Activated B cell treated with CpG ODN at 0.5 μM for 24 hours (primary cell): ENCODE measurements around the gene DCST2. TPM values are rescaled to one million over a fixed set of nuclear protein-coding genes. Genes with fewer than 3 reads are reported as not detected.
"Not testable (repeated sequence)": the region's sequence is repeated elsewhere in the genome, so short reads cannot be mapped to it uniquely, and the experiment has no call there.

Experiments used
- ATAC-seq: fragments of 200-7000 bp; cut with Tn5 transposase; one replicate; pipeline ENCODE4 v1.10.0; 2021; ENCODE audit warnings: low read depth, mild to moderate bottlenecking, moderate library complexity
- CTCF ChIA-PET: fragments of 350-600 bp; sonication (Branson Sonifier 250); formaldehyde crosslinking; loops from one replicate; lab custom pipeline; 2021; ENCODE audit warnings: antibody characterized with exemption; lab: Charles Lee
- POLR2A ChIA-PET: fragments of 350-600 bp; sonication (Branson Sonifier 250); formaldehyde crosslinking; loops from one replicate; lab custom pipeline; 2021; ENCODE audit warnings: antibody characterized with exemption; lab: Charles Lee
- DNase-seq: peaks from one replicate; pipeline ENCODE4 v3.0.0; 2022
- H3K27ac Mint-ChIP-seq: one replicate; pipeline ENCODE4 v1.8.0; 2020; ENCODE audit warnings: mixed read lengths
- H3K27me3 Mint-ChIP-seq: one replicate; pipeline ENCODE4 v1.8.0; 2021; ENCODE audit warnings: mixed read lengths
- H3K36me3 Mint-ChIP-seq: one replicate; pipeline ENCODE4 v1.8.0; 2021; ENCODE audit warnings: low read depth, mixed read lengths
- H3K4me1 Mint-ChIP-seq: one replicate; pipeline ENCODE4 v1.8.0; 2021; ENCODE audit warnings: mixed read lengths
- H3K4me3 Mint-ChIP-seq: one replicate; pipeline ENCODE4 v1.8.0; 2020; ENCODE audit warnings: mild to moderate bottlenecking, mixed read lengths
- H3K9me3 Mint-ChIP-seq: one replicate; pipeline ENCODE4 v1.8.0; 2020; ENCODE audit warnings: mixed read lengths
- intact Hi-C: fragments of 100-400 bp; cut with micrococcal nuclease; formaldehyde crosslinking; loops from one replicate; pipeline ENCODE4 v1.15.1; 2024
- total RNA-seq: library from RNA; stranded (reverse); gene quantifications from 2 replicates; pipeline ENCODE4 v1.2.3, GENCODE V29; 2022
- TF ChIP-seq, protein P1 (sequence below): fragments of 200-600 bp; IDR thresholded peaks from one replicate; pipeline ENCODE4 v1.8.0; 2022; ENCODE audit warnings: antibody characterized with exemption, mild to moderate bottlenecking

The DCST2 gene
- total RNA-seq, 1 donor from 2014 or later = 1.0 TPM

DNA sequence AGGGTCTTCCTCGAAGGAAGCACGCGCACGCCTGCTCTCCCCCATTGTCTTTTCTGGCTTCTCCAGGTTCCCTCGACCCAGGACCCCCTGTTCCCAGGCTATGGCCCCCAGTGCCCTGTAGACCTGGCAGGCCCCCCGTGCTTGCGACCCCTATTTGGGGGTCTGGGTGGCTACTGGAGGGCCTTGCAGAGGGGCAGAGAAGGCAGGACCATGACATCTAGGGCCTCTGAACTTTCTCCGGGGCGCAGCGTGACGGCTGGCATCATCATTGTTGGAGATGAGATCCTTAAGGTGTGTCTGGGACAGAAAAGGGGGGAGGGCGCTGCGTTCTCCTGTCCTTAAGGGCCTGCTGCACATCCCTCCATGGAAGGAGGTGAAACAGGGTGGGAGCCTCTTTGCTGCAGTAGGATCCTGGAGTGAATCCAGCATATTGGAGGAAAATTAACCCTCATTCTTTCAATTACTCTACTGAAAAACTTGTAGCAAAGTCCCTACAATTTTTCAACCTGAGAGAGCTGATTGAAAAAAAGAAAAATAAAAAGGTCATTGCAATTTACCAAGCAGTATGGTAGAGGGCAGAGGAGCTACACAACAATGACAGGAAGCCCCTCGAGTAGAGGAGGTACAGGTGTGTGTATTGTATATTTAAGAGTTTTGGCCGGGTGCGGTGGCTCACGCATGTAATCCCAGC is 49.7 kb downstream of the DCST2 start:
- TF ChIP-seq, protein P1, sequence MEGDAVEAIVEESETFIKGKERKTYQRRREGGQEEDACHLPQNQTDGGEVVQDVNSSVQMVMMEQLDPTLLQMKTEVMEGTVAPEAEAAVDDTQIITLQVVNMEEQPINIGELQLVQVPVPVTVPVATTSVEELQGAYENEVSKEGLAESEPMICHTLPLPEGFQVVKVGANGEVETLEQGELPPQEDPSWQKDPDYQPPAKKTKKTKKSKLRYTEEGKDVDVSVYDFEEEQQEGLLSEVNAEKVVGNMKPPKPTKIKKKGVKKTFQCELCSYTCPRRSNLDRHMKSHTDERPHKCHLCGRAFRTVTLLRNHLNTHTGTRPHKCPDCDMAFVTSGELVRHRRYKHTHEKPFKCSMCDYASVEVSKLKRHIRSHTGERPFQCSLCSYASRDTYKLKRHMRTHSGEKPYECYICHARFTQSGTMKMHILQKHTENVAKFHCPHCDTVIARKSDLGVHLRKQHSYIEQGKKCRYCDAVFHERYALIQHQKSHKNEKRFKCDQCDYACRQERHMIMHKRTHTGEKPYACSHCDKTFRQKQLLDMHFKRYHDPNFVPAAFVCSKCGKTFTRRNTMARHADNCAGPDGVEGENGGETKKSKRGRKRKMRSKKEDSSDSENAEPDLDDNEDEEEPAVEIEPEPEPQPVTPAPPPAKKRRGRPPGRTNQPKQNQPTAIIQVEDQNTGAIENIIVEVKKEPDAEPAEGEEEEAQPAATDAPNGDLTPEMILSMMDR = no peak
- Mint-ChIP-seq H3K4me1 (peaks cover 9% of the 10 kb centered on the region), H3K36me3 (peaks cover 23% of the 10 kb centered on the region), H3K27me3 (no peaks in the 10 kb centered on the region), H3K27ac (no peak overlapping the region), H3K9me3 (no peaks in the 10 kb centered on the region), H3K4me3 (no peak overlapping the region)
- ATAC-seq (no peak), DNase-seq (no peak)
- intact Hi-C loops = loop anchor here (1.0 to 2.0 kb wide), 4 partner anchors 10 to 33 kb away; partner anchors contain the start of genes CKS1B and ZBTB7B
- ChIA-PET POLR2A (interaction anchor here (0.6 to 2.7 kb wide), 20 partner anchors 8 to 101 kb away, joined by 3 to 36 read pairs (median 6); partner anchors contain the start of genes ADAM15, CKS1B, LENEP and PBXIP1), CTCF (interaction anchor here (0.7 to 3.0 kb wide), 7 partner anchors 9 to 494 kb away, joined by 3 to 26 read pairs (median 5); partner anchors contain the start of gene PYGO2)

DNA sequence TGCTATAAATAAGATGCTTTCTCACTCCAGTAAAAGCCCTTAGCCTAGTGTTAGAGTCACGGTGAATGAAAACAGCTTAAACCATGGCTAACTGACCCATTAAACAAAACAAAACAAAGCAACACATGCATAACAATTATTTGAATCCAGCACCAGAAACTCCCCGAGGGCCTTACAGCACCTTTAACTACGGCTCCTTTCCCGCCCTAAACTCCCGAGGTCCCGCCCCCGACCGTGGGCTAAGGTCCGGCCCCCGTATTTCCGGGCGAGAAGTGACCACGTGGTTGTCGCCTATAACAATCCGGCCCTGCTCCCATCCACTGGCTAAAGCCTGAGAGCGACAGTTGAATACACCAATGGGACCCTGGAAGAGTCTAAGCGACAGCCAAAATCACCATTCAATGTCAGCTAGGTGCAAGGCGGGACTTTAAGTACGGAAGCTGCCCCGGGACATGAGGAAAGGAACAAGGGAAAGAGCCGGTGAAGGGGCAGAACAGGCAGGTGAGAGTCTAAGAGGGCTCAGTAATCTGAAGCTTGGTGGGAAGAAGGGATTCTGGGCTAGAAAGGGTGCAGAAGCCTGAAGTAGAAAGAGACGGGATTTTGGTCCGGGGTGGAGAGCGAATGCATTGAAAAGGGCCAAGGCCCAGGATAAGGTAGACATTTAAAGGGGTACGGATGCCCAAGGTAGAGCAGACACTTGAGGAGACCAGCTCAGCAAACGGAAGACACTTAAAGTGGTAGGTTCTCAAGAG is 50.5 kb downstream of the DCST2 start, which contains the start of gene FLAD1:
Gene FLAD1 (plus strand): TSS at position 448 of the 752 bp plus-strand sequence. CDS start 351 bp downstream, outside the sequence.
- H3K27ac Mint-ChIP-seq = no peak within 1 kb of the TSS
- POLR2A ChIA-PET = interaction anchor here (0.5 to 2.7 kb wide), 20 partner anchors 9 to 1322 kb away, joined by 3 to 36 read pairs (median 6); partner anchors contain the start of genes ADAM15, CKS1B, LENEP and PBXIP1

GRCh38 chr1:154982341-154982740 is 51.2 kb downstream of the DCST2 start:
- ChIA-PET POLR2A (interaction anchor here (0.6 to 2.7 kb wide), 9 partner anchors 8 to 571 kb away, joined by 5 to 36 read pairs (median 10); partner anchors contain the start of genes CKS1B, PBXIP1, PMVK and PYGO2), CTCF (interaction anchor here (1.9 to 3.0 kb wide), 3 partner anchors 17 to 79 kb away, joined by 5 to 26 read pairs (median 17); no protein-coding TSS in a partner anchor)
- H3K36me3 Mint-ChIP-seq = peaks cover 16% of the 10 kb centered on the region
- H3K9me3 Mint-ChIP-seq = no peaks in the 10 kb centered on the region
- H3K27me3 Mint-ChIP-seq = no peaks in the 10 kb centered on the region
- no peak overlapping the region for H3K4me3 Mint-ChIP-seq
- TF ChIP-seq, protein P1 = no peak
- DNase-seq = no peak
- intact Hi-C loops = loop anchor here (2.0 kb wide), 1 partner anchor 34 kb away; no protein-coding TSS in a partner anchor
- H3K4me1 Mint-ChIP-seq = peaks cover 16% of the 10 kb centered on the region
- ATAC-seq = no peak
- no peak overlapping the region for H3K27ac Mint-ChIP-seq

More for the DNA sequence above, 50.5 kb downstream of the DCST2 start, which contains the start of gene FLAD1:
- Mint-ChIP-seq H3K9me3 (no peaks in the 10 kb centered on the region), H3K27me3 (no peaks in the 10 kb centered on the region), H3K36me3 (peaks cover 19% of the 10 kb centered on the region), H3K4me3 (no peak within 1 kb of the TSS), H3K4me1 (peaks cover 9% of the 10 kb centered on the region)
- ATAC-seq = peak; percentile 100
- DNase-seq = peak; percentile 81
- TF ChIP-seq, protein P1 = no peak
- intact Hi-C loops = loop anchor here (1.0 to 2.0 kb wide), 4 partner anchors 9 to 34 kb away; partner anchors contain the start of genes CKS1B and ZBTB7B
- CTCF ChIA-PET = interaction anchor here (0.7 to 3.0 kb wide), 6 partner anchors 9 to 79 kb away, joined by 3 to 26 read pairs (median 4); partner anchors contain the start of genes PMVK and PYGO2

DNA sequence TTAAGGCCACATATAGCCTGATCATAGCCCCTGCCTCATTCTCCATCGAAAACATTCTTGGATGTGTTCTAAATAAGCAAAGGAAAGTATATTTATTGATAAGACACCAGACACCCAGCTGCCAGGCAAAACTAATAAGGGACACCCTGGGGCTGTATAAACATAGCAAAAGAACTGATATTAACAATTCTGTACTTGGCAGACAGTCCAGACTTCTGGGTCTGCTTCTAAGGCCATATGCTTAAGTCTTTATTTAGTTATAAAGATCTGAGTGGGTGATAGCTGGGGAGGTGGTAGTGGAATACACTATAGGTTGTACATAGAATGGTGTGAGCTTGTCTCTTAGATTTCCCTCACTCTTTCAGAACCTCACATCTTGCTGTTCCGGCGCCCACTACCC is 55.2 kb downstream of the DCST2 start:
- Mint-ChIP-seq H3K36me3 (peaks cover 13% of the 10 kb centered on the region), H3K4me3 (no peak overlapping the region), H3K27ac (peak overlapping the region; percentile 42), H3K4me1 (peaks cover 8% of the 10 kb centered on the region), H3K27me3 (no peaks in the 10 kb centered on the region), H3K9me3 (no peaks in the 10 kb centered on the region)
- CTCF ChIA-PET = no interaction called here
- intact Hi-C loops = loop anchor here (10.0 kb wide), 1 partner anchor 196 kb away; the partner anchor contains the start of genes KRTCAP2 and TRIM46
- POLR2A ChIA-PET = interaction anchor here (1.0 kb wide), 1 partner anchor 39 kb away, joined by 3 read pairs; no protein-coding TSS in a partner anchor
- TF ChIP-seq, protein P1 = no peak
- no peak for ATAC-seq
- no peak for DNase-seq

DNA sequence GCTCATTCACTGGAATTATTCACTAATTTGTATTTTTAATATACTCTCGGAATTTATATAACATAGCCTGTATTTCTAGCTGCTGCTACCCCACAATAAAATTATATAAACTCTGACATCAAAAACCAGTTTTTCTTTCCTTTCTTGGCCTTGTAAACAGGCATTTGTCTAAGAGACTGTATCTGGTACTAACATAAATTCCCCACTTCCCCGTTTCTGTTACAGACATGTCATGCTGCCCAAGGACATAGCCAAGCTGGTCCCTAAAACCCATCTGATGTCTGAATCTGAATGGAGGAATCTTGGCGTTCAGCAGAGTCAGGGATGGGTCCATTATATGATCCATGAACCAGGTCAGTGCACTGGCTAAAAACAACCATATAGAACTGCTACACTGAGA is 55.8 kb downstream of the DCST2 start:
- peak overlapping the region; percentile 71 for H3K27ac Mint-ChIP-seq
- H3K4me3 Mint-ChIP-seq, CTCF ChIA-PET, ATAC-seq, H3K9me3 Mint-ChIP-seq, DNase-seq, H3K27me3 Mint-ChIP-seq: not testable (repeated sequence)
- POLR2A ChIA-PET = interaction anchor here (0.5 to 0.6 kb wide), 2 partner anchors 17 to 706 kb away, joined by 5 to 7 read pairs; no protein-coding TSS in a partner anchor
- peaks cover 12% of the 10 kb centered on the region for H3K4me1 Mint-ChIP-seq
- peaks cover 13% of the 10 kb centered on the region for H3K36me3 Mint-ChIP-seq
- intact Hi-C loops = loop anchor here (10.0 kb wide), 1 partner anchor 197 kb away; the partner anchor contains the start of genes KRTCAP2 and TRIM46
